Transverse colon (tissue), 4 donors: ENCODE data around the gene COX17. TPM values are rescaled to one million over a fixed set of nuclear protein-coding genes. Genes with fewer than 3 reads are reported as not detected.
"Not testable (repeated sequence)": the region's sequence is repeated elsewhere in the genome, so short reads cannot be mapped to it uniquely, and the experiment has no call there.

ENCODE experiments used
- DNase-seq: peaks from one replicate; pipeline ENCODE4 v3.0.0-alpha.2; 2019
- H3K27ac ChIP-seq, 4 donors: fragments of 200-600 bp; sonication (generic); 2 replicates each; pipeline ENCODE4 v1.5.1; 2016 to 2018; ENCODE audit warnings: inconsistent platforms in 4 of 4
- H3K27me3 ChIP-seq: fragments of 200-600 bp; sonication (generic); 2 replicates; pipeline ENCODE4 v1.5.1; 2017; ENCODE audit warnings: inconsistent platforms
- H3K36me3 ChIP-seq, 4 donors: fragments of 200-600 bp; sonication (generic); 2 replicates each; pipeline ENCODE4 v1.5.1; 2017 to 2019; ENCODE audit warnings: inconsistent platforms in 4 of 4
- H3K4me1 ChIP-seq, 4 donors: fragments of 200-600 bp; sonication (generic); 2 replicates each; pipeline ENCODE4 v1.5.1; 2017 to 2020; ENCODE audit warnings: inconsistent platforms in 4 of 4
- H3K4me3 ChIP-seq, 4 donors: fragments of 200-600 bp; sonication (generic); 1 replicate in 1 of 4; 2 replicates in 3 of 4; pipeline versions ENCODE4 v1.5.1 to v1.6.1; 2017 to 2019; ENCODE audit warnings: inconsistent platforms in 4 of 4
- H3K9me3 ChIP-seq, 2 donors: fragments of 200-600 bp; sonication (generic); 2 replicates each; pipeline ENCODE4 v1.5.1; 2017 to 2019; ENCODE audit warnings: inconsistent platforms in 2 of 2
- CTCF ChIP-seq, 5 experiments: fragments of 200-600 bp in 3 of 5; fragments of 450-650 bp in 2 of 5; sonication (generic) in 3 of 5; IDR thresholded peaks; 1 replicate in 2 of 5; 2 replicates in 3 of 5; pipeline ENCODE4 v1.5.1; 2016 to 2017; ENCODE audit warnings: antibody characterized with exemption in 5 of 5, inconsistent platforms in 3 of 5, mild to moderate bottlenecking in 2 of 5, moderate library complexity in 1 of 5
- EP300 ChIP-seq: sonication (generic); formaldehyde crosslinking; IDR thresholded peaks from one replicate; pipeline ENCODE4 v1.6.1; 2017; ENCODE audit warnings: antibody characterized with exemption, low read depth
- POLR2A ChIP-seq: fragments of 450-650 bp; IDR thresholded peaks from one replicate; pipeline ENCODE4 v1.6.1; 2016; ENCODE audit warnings: antibody characterized with exemption, mild to moderate bottlenecking, moderate library complexity
- POLR2AphosphoS5 ChIP-seq, 3 donors: sonication (generic); formaldehyde crosslinking; IDR thresholded peaks; one replicate each; pipeline ENCODE4 v1.6.1; 2016; ENCODE audit warnings: antibody characterized with exemption in 3 of 3
- WGBS, 2 donors: methylation state at CpG; one replicate each; pipeline ENCODE4 v1.1.5; 2018; ENCODE audit warnings: low coverage in 1 of 2; 5-methylcytosine and 5-hydroxymethylcytosine counted together
- in situ Hi-C, 4 donors: fragments of 200-750 bp; cut with MboI; loops; one replicate each; pipeline versions ENCODE4 v1.15.0 to v1.15.1; 2017; ENCODE audit warnings: low sequenced_read_pairs in 3 of 4, low pct_ligation_motif_present in 1 of 4, low pct_unique_long_range_greater_than_20kb in 1 of 4
- intact Hi-C: fragments of 100-400 bp; cut with DNase I; formaldehyde crosslinking; loops from one replicate; pipeline ENCODE4 v1.15.1; 2023; ENCODE audit warnings: low total_unique reads
- total RNA-seq, 4 donors: library from RNA; depleted of rRNA; stranded (reverse); fragments of >200 nt; gene quantifications; one replicate each; pipeline ENCODE4 v1.1.0, GENCODE V29; 2016

The COX17 gene
- total RNA-seq, 4 donors from 2014 or later: 2.2 to 49.2 (median 24.2) TPM

GRCh38 chr3:119690043-119690656 lies 12.9 kb upstream of the COX17 start:
- Histone ChIP-seq H3K27ac (no peak overlapping the region), H3K9me3 (no peaks in the 10 kb centered on the region), H3K27me3 (no peaks in the 10 kb centered on the region), H3K4me1 (no peaks in the 10 kb centered on the region), H3K4me3 (no peak overlapping the region), H3K36me3 (no peaks in the 10 kb centered on the region)
- intact Hi-C loops: no loop called here
- no peak for TF ChIP-seq POLR2AphosphoS5 (IDR thresholded peaks at IDR 0.05)
- no peak for TF ChIP-seq EP300
- no peak for TF ChIP-seq POLR2A
- TF ChIP-seq CTCF (IDR thresholded peaks at IDR 0.05): peak in 4 of 5 experiments; percentile 28 to 50 (median 44)
- 55% methylated on average over 4 of the region's 4 CpGs for WGBS, 2 donors
- no peak for DNase-seq
- in situ Hi-C loops: loop anchor here in 3 of 4 donors (25.0 kb wide), 3 partner anchors 178 to 403 kb away; partner anchors contain the start of genes ARHGAP31 (in 1 of the 3) and TIMMDC1 (in 1 of the 3)

DNA sequence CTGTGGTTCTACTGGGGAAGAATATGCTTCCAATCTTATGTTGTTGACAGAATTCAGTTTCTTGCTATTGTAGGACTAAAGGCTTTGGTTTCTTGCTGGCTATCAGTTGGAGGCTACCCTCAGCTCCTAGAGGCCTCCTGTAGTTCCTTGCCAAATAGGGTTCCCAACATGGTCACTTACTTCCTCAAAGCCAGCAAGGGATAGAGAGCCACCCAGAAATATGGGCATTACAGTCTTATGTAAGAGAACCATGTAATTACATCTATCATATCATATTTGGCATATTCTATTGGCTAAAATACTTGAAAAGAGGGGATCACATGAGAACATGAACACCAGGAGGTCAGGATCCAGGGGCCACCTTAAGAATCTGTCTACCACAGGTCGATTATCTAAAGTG lies 6.2 kb upstream of the COX17 start:
- no peak for DNase-seq
- Histone ChIP-seq H3K36me3 (no peaks in the 10 kb centered on the region), H3K4me1 (no peaks in the 10 kb centered on the region), H3K4me3 (no peak overlapping the region), H3K27ac (no peak overlapping the region), H3K9me3 (no peaks in the 10 kb centered on the region), H3K27me3 (no peaks in the 10 kb centered on the region)
- TF ChIP-seq CTCF (IDR thresholded peaks at IDR 0.05) (no peak), POLR2AphosphoS5 (IDR thresholded peaks at IDR 0.05) (no peak), EP300 (no peak), POLR2A (no peak)
- intact Hi-C loops (no loop called here), in situ Hi-C loops (loop anchor here in 3 of 4 donors (25.0 kb wide), 3 partner anchors 171 to 396 kb away; partner anchors contain the start of genes ARHGAP31 (in 1 of the 3) and TIMMDC1 (in 1 of the 3))
- 40 to 50% methylated on average over 1 of the region's 1 CpG for WGBS, 2 donors

DNA sequence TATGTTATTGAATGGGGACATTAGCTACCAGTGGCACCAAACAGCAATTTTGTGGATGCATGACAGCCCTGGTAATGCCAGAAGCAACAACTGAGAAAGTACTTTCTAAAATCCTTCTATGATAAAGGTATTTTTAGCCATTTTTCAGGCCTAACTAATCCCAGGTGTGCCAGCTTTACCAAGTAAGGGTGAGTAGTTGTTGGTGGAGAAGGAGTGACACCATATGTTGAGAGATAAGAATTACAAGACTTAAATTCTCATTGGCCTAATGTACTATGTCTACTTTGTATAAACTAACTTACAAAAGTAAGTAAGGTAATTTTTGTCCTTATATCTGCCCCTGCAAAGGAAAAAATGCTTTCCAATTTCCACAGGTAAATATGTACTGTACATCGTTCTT lies 4.1 kb upstream of the COX17 start:
- DNase-seq: no peak
- no peak overlapping the region for H3K27ac ChIP-seq
- intact Hi-C loops (no loop called here), in situ Hi-C loops (loop anchor here in 3 of 4 donors (25.0 kb wide), 3 partner anchors 169 to 394 kb away; partner anchors contain the start of genes ARHGAP31 (in 1 of the 3) and TIMMDC1 (in 1 of the 3))
- H3K36me3 ChIP-seq: no peaks in the 10 kb centered on the region
- no peak overlapping the region for H3K4me3 ChIP-seq
- TF ChIP-seq POLR2AphosphoS5 (IDR thresholded peaks at IDR 0.05) (no peak), CTCF (IDR thresholded peaks at IDR 0.05) (peak in 4 of 5 experiments; percentile 25 to 39 (median 32))
- 19 to 44% methylated on average over 1 of the region's 1 CpG for WGBS, 2 donors
- no peaks in the 10 kb centered on the region for H3K27me3 ChIP-seq
- peaks cover 0 to 11% (median 4%) of the 10 kb centered on the region in 4 donors for H3K4me1 ChIP-seq
- H3K9me3 ChIP-seq: no peaks in the 10 kb centered on the region

DNA sequence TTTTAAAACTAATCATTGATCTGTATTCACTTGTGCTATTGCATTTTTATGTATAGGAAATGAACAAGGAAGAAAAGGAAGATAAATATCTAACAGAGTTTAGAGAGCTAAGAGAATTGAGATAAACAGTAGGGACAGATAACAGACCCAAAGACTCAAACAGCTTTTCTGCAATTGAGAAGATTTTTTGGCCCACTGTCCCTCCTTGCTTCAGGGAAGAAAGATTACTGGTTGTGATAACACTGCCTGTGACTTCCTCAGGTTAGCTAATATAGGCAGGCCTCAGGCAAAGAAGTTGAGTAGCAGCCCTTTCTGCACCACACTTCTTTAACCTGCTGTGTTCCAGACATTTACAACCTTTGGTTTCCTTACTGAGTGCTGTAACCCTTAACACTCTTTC lies 2.7 kb upstream of the COX17 start:
- TF ChIP-seq CTCF (IDR thresholded peaks at IDR 0.05) (no peak), POLR2A (no peak), EP300 (no peak), POLR2AphosphoS5 (IDR thresholded peaks at IDR 0.05) (no peak)
- Histone ChIP-seq H3K27ac (no peak overlapping the region), H3K36me3 (peaks cover 0 to 1% (median 0%) of the 10 kb centered on the region in 4 donors), H3K9me3 (no peaks in the 10 kb centered on the region), H3K4me3 (no peak overlapping the region), H3K4me1 (peaks cover 0 to 19% (median 10%) of the 10 kb centered on the region in 4 donors), H3K27me3 (no peaks in the 10 kb centered on the region)
- DNase-seq: no peak
- in situ Hi-C loops (loop anchor here in 3 of 4 donors (25.0 kb wide), 3 partner anchors 168 to 393 kb away; partner anchors contain the start of genes ARHGAP31 (in 1 of the 3) and TIMMDC1 (in 1 of the 3)), intact Hi-C loops (no loop called here)

DNA sequence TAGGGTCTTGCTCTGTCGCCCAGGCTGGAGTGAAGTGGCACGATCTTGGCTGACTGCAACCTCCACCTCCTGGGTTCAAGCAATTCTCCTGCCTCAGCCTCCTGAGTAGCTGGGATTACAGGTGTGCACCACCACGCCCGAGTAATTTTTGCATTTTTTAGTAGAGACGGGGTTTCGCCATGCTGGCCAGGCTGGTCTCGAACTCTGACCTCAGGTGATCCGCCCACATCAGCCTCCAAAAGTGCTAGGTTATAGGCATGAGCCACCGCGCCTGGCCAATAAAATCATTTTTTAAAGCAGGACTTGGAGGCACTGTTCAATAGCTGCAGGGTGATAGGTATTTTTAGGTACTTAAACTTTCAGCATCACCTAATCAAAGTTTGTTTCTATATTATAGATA lies 1.0 kb upstream of the COX17 start:
- H3K27me3 ChIP-seq, intact Hi-C loops, H3K4me3 ChIP-seq, DNase-seq, H3K9me3 ChIP-seq, H3K27ac ChIP-seq: not testable (repeated sequence)
- in situ Hi-C loops: loop anchor here in 3 of 4 donors (25.0 kb wide), 3 partner anchors 166 to 391 kb away; partner anchors contain the start of genes ARHGAP31 (in 1 of the 3) and TIMMDC1 (in 1 of the 3)
- peaks cover 0 to 19% (median 10%) of the 10 kb centered on the region in 4 donors for H3K4me1 ChIP-seq
- 96% methylated on average over 10 of the region's 10 CpGs; no CpG with 5 or more reads in 1 of the 2 donors for WGBS, 2 donors
- H3K36me3 ChIP-seq: peaks cover 0 to 14% (median 0%) of the 10 kb centered on the region in 4 donors
